ENCODE measurements around the gene ST6GALNAC2.
"Not testable (repeated sequence)": the region's sequence is repeated elsewhere in the genome, so short reads cannot be mapped to it uniquely, and the experiment has no call there.

The ST6GALNAC2 gene

DNA sequence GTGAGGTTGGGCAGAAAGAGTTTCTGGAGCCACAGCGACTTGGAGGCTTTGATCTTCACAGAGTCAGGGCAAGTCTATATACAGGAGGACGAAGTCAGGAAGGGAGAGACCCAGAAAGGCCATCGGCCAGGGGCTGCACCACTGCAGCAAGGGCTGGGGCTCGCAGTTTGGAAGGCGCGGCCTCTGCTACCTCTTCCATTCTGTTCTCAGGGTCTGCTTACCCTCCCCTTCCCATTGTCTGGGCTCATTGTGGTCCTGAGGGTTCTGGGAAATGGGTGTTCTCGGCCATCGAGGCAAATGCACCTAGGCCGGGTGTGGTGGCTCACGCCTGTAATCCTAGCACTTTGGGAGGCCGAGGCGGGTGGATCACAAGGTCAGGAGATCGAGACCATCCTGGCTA, 41.9 kb upstream of the ST6GALNAC2 start:
- ChIA-PET CTCF (no interaction called here), POLR2A (interaction anchor here (1.4 to 1.7 kb wide), 3 partner anchors 44 to 70 kb away, joined by 3 to 6 read pairs (median 4); no protein-coding TSS in a partner anchor)
- DNase-seq (ENCODE audit: extremely low spot score): no peak
- TF ChIP-seq NFRKB (IDR thresholded peaks at IDR 0.05): no peak

- DNase-seq (ENCODE audit: extremely low spot score): no peak
- ChIA-PET CTCF (interaction anchor here (0.6 to 3.7 kb wide), 3 partner anchors 9 to 49 kb away, joined by 3 to 40 read pairs (median 3); no protein-coding TSS in a partner anchor), POLR2A (interaction anchor here (1.7 kb wide), 1 partner anchor 45 kb away, joined by 4 read pairs; no protein-coding TSS in a partner anchor)
- TF ChIP-seq FOXM1 (IDR thresholded peaks at IDR 0.05; ENCODE audit: borderline replicate concordance): no peak
- no peak for TF ChIP-seq ZNF384 (IDR thresholded peaks at IDR 0.05)
- TF ChIP-seq CTBP1 (IDR thresholded peaks at IDR 0.05; ENCODE audit: borderline replicate concordance): no peak
- no peak for TF ChIP-seq FOXA1 (IDR thresholded peaks at IDR 0.05)
- TF ChIP-seq SP1 (IDR thresholded peaks at IDR 0.05): no peak
- TF ChIP-seq ELF4 (IDR thresholded peaks at IDR 0.05): no peak
- TF ChIP-seq BHLHE40 (IDR thresholded peaks at IDR 0.05; ENCODE audit: borderline replicate concordance): no peak
- no peak for TF ChIP-seq LEF1 (IDR thresholded peaks at IDR 0.05; ENCODE audit: borderline replicate concordance)
- TF ChIP-seq HDGF (IDR thresholded peaks at IDR 0.05; ENCODE audit: borderline replicate concordance): no peak
- TF ChIP-seq L3MBTL2 (conservative IDR thresholded peaks at IDR 0.05): no peak
- TF ChIP-seq FOXK2 (IDR thresholded peaks at IDR 0.05): no peak
- TF ChIP-seq SUZ12 (IDR thresholded peaks at IDR 0.05): no peak
- TF ChIP-seq PKNOX1 (IDR thresholded peaks at IDR 0.05): no peak
- no peak for TF ChIP-seq NFRKB (IDR thresholded peaks at IDR 0.05)
- TF ChIP-seq TARDBP (IDR thresholded peaks at IDR 0.05): no peak
- no peak for TF ChIP-seq ARNT (IDR thresholded peaks at IDR 0.05)
These were observed 40.8 kb upstream of the ST6GALNAC2 start for GRCh38 chr17:76626442-76626841.

DNA sequence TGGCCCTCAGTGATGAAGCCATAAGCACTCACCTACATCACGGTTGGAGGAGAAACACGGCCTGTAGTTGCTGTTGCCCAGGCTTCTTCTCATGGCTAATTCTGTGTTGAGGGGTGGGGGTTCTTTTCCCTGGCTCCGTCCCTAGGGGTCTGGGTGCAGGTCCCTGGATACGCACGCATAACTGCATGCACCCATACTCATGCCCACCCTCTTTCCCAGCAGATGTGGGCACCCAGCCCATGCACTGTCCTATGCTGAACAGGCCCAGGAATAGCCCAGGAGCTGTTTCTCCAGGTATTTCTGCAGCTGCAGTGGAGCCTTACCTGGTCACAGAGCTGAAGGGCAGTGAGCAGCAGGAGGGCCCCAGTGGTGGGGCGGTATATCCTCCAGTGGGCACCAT, 39.8 kb upstream of the ST6GALNAC2 start:
- no peak for DNase-seq (ENCODE audit: extremely low spot score)
- ChIA-PET CTCF (interaction anchor here (0.6 to 3.7 kb wide), 5 partner anchors 12 to 101 kb away, joined by 3 to 40 read pairs (median 14); no protein-coding TSS in a partner anchor), POLR2A (interaction anchor here (0.8 to 4.5 kb wide), 2 partner anchors 46 to 68 kb away, joined by 5 to 36 read pairs; no protein-coding TSS in a partner anchor)
- TF ChIP-seq ZNF384 (IDR thresholded peaks at IDR 0.05) (no peak), NFRKB (IDR thresholded peaks at IDR 0.05) (no peak), PKNOX1 (IDR thresholded peaks at IDR 0.05) (no peak), FOXM1 (IDR thresholded peaks at IDR 0.05; ENCODE audit: borderline replicate concordance) (no peak)

- TF ChIP-seq L3MBTL2 (conservative IDR thresholded peaks at IDR 0.05): no peak
- peak; percentile 73 for TF ChIP-seq PKNOX1 (IDR thresholded peaks at IDR 0.05)
- ChIA-PET POLR2A (interaction anchor here (1.2 to 4.5 kb wide), 5 partner anchors 38 to 66 kb away, joined by 3 to 36 read pairs (median 5); partner anchors contain the start of gene ST6GALNAC2), CTCF (interaction anchor here (0.7 to 3.7 kb wide), 25 partner anchors 10 to 156 kb away, joined by 3 to 40 read pairs (median 4); partner anchors contain the start of genes AANAT and ST6GALNAC2)
- DNase-seq (ENCODE audit: extremely low spot score): peak; percentile 86
These were observed 37.8 kb upstream of the ST6GALNAC2 start for GRCh38 chr17:76623271-76624146.

DNA sequence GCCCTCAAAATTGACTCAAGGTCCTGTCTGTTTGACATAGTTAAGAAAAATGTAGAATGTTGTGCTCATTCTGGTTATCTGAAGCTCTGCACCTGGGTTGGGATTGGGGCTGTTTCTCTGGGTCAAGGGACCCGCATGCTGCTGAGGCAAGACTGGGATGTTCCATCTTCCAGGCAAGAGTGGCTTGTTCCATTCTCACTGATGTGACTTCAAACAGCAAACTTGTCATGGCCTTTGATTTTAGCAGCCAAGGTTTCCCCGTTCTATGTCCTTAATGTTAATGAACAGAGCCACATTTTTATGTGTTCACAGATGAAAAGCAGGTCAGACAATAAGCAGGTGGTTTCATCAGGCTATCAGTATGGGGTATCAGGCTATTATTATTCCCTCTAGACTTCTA, 32.2 kb upstream of the ST6GALNAC2 start:
- TF ChIP-seq NFRKB (IDR thresholded peaks at IDR 0.05) (no peak), ARNT (IDR thresholded peaks at IDR 0.05) (no peak), SUZ12 (IDR thresholded peaks at IDR 0.05) (no peak), LEF1 (IDR thresholded peaks at IDR 0.05; ENCODE audit: borderline replicate concordance) (no peak), ZNF384 (IDR thresholded peaks at IDR 0.05) (no peak), FOXA1 (IDR thresholded peaks at IDR 0.05) (no peak), SP1 (IDR thresholded peaks at IDR 0.05) (no peak), TARDBP (IDR thresholded peaks at IDR 0.05) (no peak), FOXM1 (IDR thresholded peaks at IDR 0.05; ENCODE audit: borderline replicate concordance) (no peak), ELF4 (IDR thresholded peaks at IDR 0.05) (no peak)
- DNase-seq (ENCODE audit: extremely low spot score): no peak
- ChIA-PET CTCF (no interaction called here), POLR2A (interaction anchor here (0.9 to 1.5 kb wide), 2 partner anchors 54 to 61 kb away, joined by 3 read pairs; no protein-coding TSS in a partner anchor)

DNA sequence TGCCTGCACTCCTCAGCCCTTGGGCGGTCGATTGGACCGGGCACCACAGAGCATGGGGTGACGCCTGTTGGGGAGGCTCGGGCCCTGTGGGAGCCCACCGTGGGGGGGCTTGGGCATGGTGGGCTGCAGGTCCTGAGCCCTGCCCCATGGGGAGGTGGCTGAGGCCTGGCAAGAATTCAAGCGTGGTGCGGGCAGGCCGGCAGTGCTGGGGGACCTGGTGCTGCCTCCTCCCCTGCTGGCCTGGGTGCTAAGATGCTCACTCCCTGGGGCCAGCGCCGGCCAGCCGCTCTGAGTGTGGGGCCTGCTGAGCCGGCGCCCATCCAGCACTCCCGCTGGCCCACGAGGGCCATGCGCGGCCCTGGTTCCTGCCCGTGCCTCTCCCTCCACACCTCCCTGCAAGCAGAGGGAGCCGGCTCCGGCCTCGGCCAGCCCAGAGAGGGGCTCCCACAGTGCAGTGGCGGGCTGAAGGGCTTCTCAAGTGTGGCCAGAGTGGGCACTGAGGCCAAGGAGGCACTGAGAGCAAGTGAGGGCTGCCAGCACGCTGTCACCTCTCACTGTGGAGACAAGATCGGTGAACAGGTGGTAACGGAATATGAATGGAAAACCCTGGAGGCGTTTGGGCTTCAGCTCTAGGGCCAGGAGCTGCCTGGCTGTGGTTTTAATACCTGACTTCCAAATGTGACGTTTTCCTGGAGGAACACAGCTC, 29.4 kb upstream of the ST6GALNAC2 start:
- DNase-seq (ENCODE audit: extremely low spot score): no peak
- TF ChIP-seq HDGF (IDR thresholded peaks at IDR 0.05; ENCODE audit: borderline replicate concordance): no peak
- no peak for TF ChIP-seq ELF4 (IDR thresholded peaks at IDR 0.05)
- TF ChIP-seq L3MBTL2 (conservative IDR thresholded peaks at IDR 0.05): no peak
- no peak for TF ChIP-seq CTBP1 (IDR thresholded peaks at IDR 0.05; ENCODE audit: borderline replicate concordance)
- no peak for TF ChIP-seq BHLHE40 (IDR thresholded peaks at IDR 0.05; ENCODE audit: borderline replicate concordance)
- no peak for TF ChIP-seq SP1 (IDR thresholded peaks at IDR 0.05)
- no peak for TF ChIP-seq NFRKB (IDR thresholded peaks at IDR 0.05)
- no peak for TF ChIP-seq TARDBP (IDR thresholded peaks at IDR 0.05)
- no peak for TF ChIP-seq FOXM1 (IDR thresholded peaks at IDR 0.05; ENCODE audit: borderline replicate concordance)
- TF ChIP-seq ARNT (IDR thresholded peaks at IDR 0.05): no peak
- no peak for TF ChIP-seq PKNOX1 (IDR thresholded peaks at IDR 0.05)
- TF ChIP-seq FOXA1 (IDR thresholded peaks at IDR 0.05): no peak
- no peak for TF ChIP-seq LEF1 (IDR thresholded peaks at IDR 0.05; ENCODE audit: borderline replicate concordance)
- TF ChIP-seq ZNF384 (IDR thresholded peaks at IDR 0.05): no peak
- no peak for TF ChIP-seq FOXK2 (IDR thresholded peaks at IDR 0.05)
- ChIA-PET CTCF (interaction anchor here (5.0 kb wide), 1 partner anchor 9 kb away, joined by 40 read pairs; no protein-coding TSS in a partner anchor), POLR2A (interaction anchor here (1.1 to 1.8 kb wide), 2 partner anchors 57 kb away, joined by 3 to 5 read pairs; no protein-coding TSS in a partner anchor)

DNA sequence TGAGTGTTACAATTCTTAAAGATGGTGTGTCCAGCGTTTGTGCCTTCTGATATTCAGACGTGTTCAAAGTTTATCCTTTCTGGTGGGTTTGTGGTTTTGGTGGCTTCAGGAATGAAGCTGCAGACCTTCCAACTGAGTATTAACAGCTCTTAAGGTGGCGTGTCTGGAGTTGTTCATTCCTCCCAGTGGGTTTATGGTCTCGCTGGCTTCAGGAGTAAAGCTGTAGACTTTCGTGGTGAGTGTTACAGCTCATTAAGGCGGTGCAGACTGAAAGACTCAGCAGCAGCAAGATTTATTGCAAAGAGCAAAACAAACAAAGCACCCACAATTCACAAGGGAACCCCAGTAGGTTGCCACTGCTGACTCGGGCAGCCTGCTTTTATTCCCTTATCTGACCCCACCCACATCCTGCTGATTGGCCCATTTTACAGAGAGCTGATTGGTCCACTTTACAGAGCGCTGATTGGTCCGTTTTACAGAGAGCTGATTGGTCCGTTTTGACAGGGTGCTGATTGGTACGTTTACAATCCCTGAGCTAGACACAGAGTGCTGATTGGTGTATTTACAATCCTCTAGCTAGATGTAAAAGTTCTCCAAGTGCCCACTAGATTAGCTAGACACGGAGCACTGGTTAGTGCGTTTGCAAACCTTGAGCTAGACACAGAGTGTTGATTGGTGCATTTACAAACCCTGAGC, 28.6 kb upstream of the ST6GALNAC2 start:
- ChIA-PET CTCF (interaction anchor here (1.1 to 5.0 kb wide), 2 partner anchors 10 to 56 kb away, joined by 3 to 40 read pairs; no protein-coding TSS in a partner anchor), POLR2A (interaction anchor here (1.1 to 1.8 kb wide), 2 partner anchors 20 to 56 kb away, joined by 3 to 5 read pairs; no protein-coding TSS in a partner anchor)
- DNase-seq (ENCODE audit: extremely low spot score): not testable (repeated sequence)
